Stomach smooth muscle (tissue), 2 donors: ENCODE results near the gene ZFHX3.

Experiments
- H3K27ac ChIP-seq: one replicate; pipeline ENCODE4 v1.7.0; 2013; ENCODE audit warnings: mild to moderate bottlenecking, low read length, inconsistent platforms
- H3K27me3 ChIP-seq, 2 donors: one replicate each; pipeline ENCODE4 v1.7.0; 2013; ENCODE audit warnings: low read length in 2 of 2; ENCODE audit not compliant: insufficient read depth in 2 of 2, control insufficient read depth in 1 of 2
- H3K36me3 ChIP-seq, 2 donors: one replicate each; pipeline ENCODE4 v1.7.0; 2013; ENCODE audit warnings: low read length in 2 of 2; ENCODE audit not compliant: control insufficient read depth in 2 of 2, insufficient read depth in 2 of 2
- H3K4me1 ChIP-seq: one replicate; pipeline ENCODE4 v1.7.0; 2013; ENCODE audit warnings: low read length; ENCODE audit not compliant: control insufficient read depth, insufficient read depth
- H3K4me3 ChIP-seq, 2 donors: one replicate each; pipeline ENCODE4 v1.7.0; 2013; ENCODE audit warnings: low read length in 2 of 2
- H3K9ac ChIP-seq, 2 donors: one replicate each; pipeline ENCODE4 v1.7.0; 2013; ENCODE audit warnings: low read length in 2 of 2, mild to moderate bottlenecking in 1 of 2
- H3K9me3 ChIP-seq, 2 donors: one replicate each; pipeline ENCODE4 v1.7.0; 2013; ENCODE audit warnings: low read length in 2 of 2; ENCODE audit not compliant: control insufficient read depth in 2 of 2
- donor health status: healthy.
- donor health status: Pancreatic carcinoma.

ZFHX3 gene

DNA sequence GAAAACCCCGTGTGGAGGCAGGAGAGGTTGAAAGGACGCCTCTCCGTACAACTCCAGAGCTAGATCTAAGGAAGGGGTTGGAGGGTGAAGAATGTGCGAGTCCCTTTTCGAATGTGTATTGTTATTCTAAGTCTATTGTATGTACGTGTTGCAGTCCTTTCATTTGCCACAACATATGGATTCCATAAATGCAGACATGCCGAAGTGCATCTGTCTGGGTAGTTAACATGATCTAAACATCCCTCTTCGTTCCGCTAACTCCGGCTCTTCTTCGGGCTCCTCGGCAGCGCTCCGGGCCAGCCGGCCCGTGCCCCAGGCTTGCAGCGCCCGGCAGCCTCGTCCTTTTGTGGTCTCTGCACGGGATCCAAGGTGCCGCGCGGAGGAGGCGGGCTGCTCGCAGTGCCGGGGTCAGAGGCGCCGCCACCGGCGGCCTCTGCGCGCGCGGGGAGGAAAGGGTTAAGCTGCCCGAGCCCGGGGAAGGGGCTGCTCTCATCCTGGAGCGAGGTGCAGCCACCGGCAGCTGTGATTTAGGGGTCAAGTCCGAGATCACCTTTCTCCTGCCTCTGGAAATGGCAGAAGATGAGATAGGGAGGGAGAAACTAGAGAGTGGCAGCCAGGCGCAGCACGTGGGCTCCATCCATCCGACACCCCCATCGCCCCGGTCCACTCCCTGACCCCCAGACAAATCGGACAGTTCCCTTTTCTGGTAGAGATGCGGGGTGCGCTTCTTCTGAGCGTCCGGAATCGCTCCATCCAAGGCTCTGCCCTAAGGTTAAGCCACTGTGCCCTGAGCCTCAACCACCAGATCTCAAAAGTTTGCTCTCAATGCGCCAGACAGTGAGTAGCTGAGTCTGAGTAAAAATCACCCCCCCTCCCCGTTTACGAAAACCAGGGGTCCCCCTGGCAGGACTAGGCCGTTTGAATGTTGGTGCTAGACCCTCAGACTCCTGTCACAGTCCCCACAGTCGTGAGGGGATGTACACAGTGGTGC is 15.1 kb upstream of the ZFHX3 start:
- H3K9me3 ChIP-seq: no peaks in the 10 kb centered on the region
- H3K4me3 ChIP-seq: peak overlapping the region; percentile 26 to 40
- no peaks in the 10 kb centered on the region for H3K36me3 ChIP-seq
- H3K27ac ChIP-seq: no peak overlapping the region
- H3K4me1 ChIP-seq: peaks cover 38% of the 10 kb centered on the region
- no peaks in the 10 kb centered on the region for H3K27me3 ChIP-seq
- peak overlapping the region in 1 of 2 donors; percentile 5 for H3K9ac ChIP-seq

DNA sequence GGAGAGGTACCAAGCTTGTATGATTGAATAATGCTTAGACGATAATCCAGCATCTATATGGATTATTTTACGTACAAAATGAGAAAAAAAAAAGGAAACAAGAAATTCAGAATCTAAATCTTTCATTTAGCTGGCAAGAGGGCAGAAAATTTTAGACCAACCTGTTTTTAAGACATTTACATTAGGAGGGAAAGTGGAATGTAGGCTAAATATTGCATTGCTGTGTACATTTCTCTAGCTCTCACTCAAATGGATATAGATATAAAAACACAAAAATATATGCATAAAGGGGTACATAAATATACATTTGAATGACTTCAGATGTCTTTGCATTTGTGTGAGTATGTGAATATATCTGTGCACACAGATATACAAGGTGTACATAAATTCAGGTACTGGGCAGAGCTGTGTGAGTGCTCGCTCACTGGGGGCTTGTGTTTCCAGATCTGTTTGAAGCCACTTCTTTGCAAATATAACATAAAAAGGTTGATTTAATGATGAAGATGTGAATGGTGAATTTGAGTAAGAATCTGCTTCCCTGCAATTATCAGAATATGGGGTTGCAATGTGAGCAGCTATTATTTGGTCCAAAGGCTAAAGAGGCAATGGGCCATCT is 14.2 kb upstream of the ZFHX3 start:
- Histone ChIP-seq H3K4me1 (peaks cover 29% of the 10 kb centered on the region), H3K9me3 (no peaks in the 10 kb centered on the region), H3K27ac (no peak overlapping the region), H3K27me3 (no peaks in the 10 kb centered on the region), H3K36me3 (no peaks in the 10 kb centered on the region), H3K9ac (no peak overlapping the region), H3K4me3 (peak overlapping the region in 1 of 2 donors; percentile 40)

DNA sequence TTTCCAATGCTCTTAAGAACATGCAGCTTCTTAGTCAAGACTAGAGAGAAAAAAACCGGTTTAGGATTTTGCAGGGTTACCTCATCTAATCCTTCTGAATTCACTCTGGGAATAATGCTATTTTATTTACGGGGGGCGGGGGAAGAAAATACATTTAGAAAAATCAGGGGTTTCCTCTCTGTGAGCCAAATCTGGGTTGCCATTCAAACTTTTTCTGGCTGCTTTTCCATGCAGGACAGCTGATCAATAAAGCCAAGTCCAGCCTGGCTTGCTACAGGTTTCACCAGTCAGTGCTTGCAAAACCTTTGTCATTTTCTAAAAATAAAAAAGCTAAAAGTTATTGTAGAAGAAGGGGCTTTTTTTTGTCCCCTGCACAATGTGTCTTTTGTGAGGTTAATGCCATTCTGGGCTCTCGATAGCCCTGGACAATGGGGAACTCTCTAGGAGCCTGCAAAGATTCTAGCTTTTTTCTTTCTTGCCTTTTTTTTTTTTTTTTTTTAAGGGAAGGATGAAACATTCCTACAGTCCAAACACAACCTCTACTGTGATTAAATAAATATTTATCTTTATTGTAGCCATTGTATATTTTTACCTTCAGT is 13.1 kb upstream of the ZFHX3 start:
- Histone ChIP-seq H3K27ac (no peak overlapping the region), H3K4me1 (peaks cover 24% of the 10 kb centered on the region), H3K4me3 (peak overlapping the region; percentile 68 to 81), H3K9me3 (no peaks in the 10 kb centered on the region), H3K27me3 (no peaks in the 10 kb centered on the region), H3K36me3 (no peaks in the 10 kb centered on the region), H3K9ac (peak overlapping the region in 1 of 2 donors; percentile 83)

DNA sequence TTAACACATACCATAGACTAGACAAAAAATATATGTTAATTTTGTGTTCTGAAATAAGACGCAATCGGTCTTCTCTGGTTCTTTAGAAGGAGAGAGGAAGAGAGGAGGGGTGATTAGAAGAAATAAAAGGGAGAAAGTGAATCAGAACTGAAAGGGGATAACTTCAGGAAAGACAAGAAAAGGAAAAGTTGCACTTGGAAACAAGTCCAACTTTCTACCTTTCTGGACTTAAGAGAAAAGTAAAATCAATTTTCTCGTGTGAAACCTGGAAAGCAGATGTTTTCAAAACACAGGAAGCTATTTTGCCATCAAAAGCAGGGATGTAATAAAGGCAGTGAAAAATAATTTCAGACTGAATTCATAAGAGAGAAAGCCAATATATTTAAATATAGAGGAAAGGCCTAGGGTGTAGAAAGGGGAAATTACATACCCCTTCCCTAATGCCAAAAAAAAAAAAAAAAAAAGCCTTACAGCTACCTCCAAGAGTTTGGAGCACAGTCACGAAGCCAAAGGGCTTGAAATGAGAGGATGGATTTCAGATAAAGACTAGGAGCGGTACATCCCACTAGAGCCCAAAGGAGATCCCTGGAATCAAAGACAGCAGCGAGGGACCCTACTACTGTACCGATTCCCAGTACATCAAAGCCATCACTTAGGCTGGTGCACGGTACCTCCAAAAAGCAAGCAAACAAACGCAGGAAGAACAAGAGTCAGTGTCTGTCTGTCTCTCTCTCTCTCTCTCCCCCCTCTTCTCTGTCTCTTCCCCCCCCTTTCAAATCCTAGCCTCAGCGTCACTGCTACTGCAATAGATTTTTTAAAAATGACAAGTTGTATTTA is 12.1 kb upstream of the ZFHX3 start:
- H3K27me3 ChIP-seq: no peaks in the 10 kb centered on the region
- H3K4me1 ChIP-seq: peaks cover 29% of the 10 kb centered on the region
- H3K27ac ChIP-seq: peak overlapping the region; percentile 90
- no peaks in the 10 kb centered on the region for H3K36me3 ChIP-seq
- no peaks in the 10 kb centered on the region for H3K9me3 ChIP-seq
- H3K9ac ChIP-seq: peak overlapping the region; percentile 83 to 88
- H3K4me3 ChIP-seq: peak overlapping the region; percentile 68 to 81

DNA sequence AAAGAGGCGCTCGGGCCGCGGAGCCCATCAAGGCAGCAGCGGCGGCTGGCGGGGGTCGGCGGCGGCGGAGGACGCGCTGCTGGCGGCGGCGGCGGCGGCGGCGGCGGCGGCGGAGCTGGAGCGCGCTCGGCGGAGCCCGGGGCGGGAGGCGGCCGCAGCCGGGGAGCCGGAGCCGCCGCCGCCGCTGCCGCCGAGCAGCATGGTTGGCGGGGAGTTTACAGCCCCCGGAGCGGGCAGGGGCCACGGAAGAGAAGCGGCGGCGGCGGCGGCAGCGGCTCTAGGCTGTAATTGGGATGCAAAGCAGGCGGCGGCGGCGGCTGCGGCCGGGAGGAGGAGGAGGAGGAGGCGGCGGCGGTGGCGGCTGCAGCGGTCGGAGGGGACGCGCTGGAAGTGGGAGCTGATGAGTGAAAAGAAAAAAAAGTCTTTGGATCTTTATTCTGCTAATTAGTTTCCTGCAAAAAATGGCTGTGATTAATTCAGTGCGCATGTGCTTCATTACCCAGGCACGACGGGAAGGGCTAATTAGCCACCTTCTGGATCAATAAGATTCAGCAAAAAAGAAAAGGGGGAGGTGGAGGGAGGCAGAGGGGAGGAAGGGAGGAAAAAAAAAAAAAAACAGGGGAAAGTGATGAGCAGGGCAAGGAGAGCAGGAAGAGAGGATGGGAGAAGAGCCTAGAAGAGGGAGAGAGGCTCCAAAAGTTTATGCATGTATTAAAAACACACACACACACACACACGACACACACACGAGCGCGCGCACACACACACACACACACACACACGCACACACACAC is 10.9 kb upstream of the ZFHX3 start:
- peak overlapping the region; percentile 68 to 81 for H3K4me3 ChIP-seq
- H3K4me1 ChIP-seq: peaks cover 37% of the 10 kb centered on the region
- H3K36me3 ChIP-seq: no peaks in the 10 kb centered on the region
- peak overlapping the region; percentile 83 to 88 for H3K9ac ChIP-seq
- peak overlapping the region; percentile 90 for H3K27ac ChIP-seq
- H3K9me3 ChIP-seq: no peaks in the 10 kb centered on the region
- no peaks in the 10 kb centered on the region for H3K27me3 ChIP-seq

DNA sequence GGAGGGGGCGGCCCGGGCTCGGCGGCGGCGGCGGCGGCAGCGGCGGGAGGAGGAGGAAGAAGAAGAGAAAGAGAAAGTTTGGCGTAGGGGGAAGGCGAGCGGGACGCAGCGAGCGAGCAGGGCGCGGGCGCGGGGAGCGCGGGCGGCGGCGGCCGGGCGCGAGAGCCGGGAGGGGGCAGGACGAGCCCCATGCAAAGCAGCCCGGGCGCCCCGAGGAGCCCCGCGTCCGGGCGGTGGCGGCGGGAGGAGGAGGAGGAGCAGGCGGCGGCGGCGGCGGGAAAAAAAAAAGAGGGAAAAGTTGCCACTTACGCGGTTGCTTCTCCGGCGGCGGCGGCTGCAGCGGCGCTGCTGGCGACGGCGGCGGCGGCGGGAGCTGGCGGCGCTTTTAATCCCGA is 10.3 kb upstream of the ZFHX3 start:
- no peak overlapping the region for H3K9ac ChIP-seq

DNA sequence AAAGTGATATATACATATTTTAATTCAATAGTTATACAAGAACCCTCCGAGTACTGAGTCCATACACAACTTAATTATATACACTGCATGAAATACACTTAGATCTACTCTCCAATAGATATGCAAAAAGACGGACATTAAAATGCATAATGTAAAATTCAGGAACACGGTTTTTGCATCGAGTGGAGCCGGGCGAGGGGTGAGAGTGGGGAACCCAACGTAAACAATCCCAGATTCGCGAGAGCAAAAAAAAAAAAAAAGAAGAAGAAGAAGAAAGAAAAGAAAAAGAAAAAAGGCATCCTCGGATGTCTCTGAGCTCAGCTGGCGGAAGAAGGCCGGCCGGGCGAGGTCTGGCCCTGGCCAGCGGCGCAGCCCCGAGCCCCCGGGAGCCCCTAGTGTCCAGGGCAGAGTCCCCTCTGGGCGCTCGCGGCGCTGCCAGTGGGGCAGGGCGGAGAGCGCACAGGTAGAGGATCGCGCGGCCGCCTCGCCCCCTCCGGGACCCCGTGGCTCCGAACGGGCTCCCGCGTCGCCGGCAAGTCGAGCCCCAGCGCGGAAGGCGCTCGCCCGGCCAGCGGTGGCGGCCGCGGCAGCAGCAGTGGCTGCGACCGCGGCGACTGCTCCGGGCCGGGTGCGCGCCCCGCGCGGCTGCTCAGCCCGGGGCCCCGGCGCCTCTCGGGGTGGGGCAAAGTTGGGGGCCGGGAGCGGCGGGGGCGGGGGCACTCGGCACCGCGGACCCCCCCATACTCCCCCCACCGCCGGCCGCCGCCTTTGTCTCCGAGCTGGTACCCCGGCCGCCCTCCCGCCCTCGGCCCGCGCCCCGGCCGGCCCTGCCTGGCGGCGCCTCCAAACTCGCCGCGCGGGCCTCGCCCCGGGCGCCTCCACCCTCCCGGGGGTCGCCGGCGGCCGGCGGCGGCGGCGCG is 9.6 kb upstream of the ZFHX3 start:
- H3K27me3 ChIP-seq: no peaks in the 10 kb centered on the region
- H3K27ac ChIP-seq: peak overlapping the region; percentile 99
- peaks cover 44% of the 10 kb centered on the region for H3K4me1 ChIP-seq
- H3K9ac ChIP-seq: peak overlapping the region; percentile 88
- H3K9me3 ChIP-seq: no peaks in the 10 kb centered on the region
- peak overlapping the region; percentile 80 for H3K4me3 ChIP-seq
- no peaks in the 10 kb centered on the region for H3K36me3 ChIP-seq

More for the DNA sequence above, 10.3 kb upstream of the ZFHX3 start:
- Histone ChIP-seq H3K27ac (peak overlapping the region; percentile 90), H3K27me3 (no peaks in the 10 kb centered on the region), H3K9me3 (no peaks in the 10 kb centered on the region), H3K4me3 (peak overlapping the region in 1 of 2 donors; percentile 81), H3K36me3 (no peaks in the 10 kb centered on the region), H3K4me1 (peaks cover 42% of the 10 kb centered on the region)

DNA sequence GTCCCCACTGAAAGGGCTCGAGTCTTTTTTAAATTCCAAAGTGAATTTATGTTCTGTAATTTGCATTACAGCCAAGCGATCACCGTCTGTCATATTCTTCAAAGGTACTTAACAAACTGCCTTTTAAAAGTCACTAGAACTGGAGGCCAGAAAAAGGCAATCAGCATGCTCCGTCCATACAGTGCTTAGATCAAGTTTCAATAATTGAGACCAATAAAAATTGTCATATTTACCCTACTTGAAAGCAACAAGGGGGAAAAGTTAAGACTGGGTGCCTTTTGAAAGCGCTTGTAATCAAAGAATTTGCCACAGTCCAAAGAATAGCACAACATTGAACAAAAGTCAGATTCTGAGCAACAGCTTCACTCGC is 9.0 kb upstream of the ZFHX3 start:
- H3K27ac ChIP-seq: peak overlapping the region; percentile 99
- no peaks in the 10 kb centered on the region for H3K36me3 ChIP-seq
- H3K9me3 ChIP-seq: no peaks in the 10 kb centered on the region
- H3K4me1 ChIP-seq: peaks cover 49% of the 10 kb centered on the region
- peak overlapping the region; percentile 88 for H3K9ac ChIP-seq
- peak overlapping the region; percentile 80 for H3K4me3 ChIP-seq
- H3K27me3 ChIP-seq: no peaks in the 10 kb centered on the region

DNA sequence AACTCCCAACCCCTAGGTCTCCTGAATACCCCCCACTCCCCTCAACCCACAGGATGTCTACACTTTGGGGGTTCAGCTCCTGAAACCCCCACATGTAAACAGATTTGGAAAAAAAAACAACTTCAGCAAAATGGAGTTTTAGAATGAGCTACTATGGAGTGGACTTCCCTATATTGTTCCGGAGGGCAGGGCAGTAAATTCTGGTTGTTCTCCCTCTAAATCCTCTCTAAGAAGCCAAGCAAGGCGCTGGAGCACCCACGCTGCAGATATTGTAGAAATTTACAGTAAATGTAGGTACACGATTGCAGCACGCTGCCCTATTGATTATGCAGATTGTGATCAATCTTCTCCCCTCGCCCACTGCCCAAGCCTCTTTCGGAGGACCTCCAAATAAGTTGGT is 8.5 kb upstream of the ZFHX3 start:
- H3K27ac ChIP-seq: peak overlapping the region; percentile 99

More for the DNA sequence above, 8.5 kb upstream of the ZFHX3 start:
- Histone ChIP-seq H3K4me3 (peak overlapping the region; percentile 80), H3K4me1 (peaks cover 54% of the 10 kb centered on the region), H3K36me3 (no peaks in the 10 kb centered on the region), H3K9me3 (no peaks in the 10 kb centered on the region), H3K27me3 (no peaks in the 10 kb centered on the region), H3K9ac (peak overlapping the region; percentile 88)
